ENCODE results near the gene NUBPL.

Gene NUBPL

GRCh38 chr14:31902945-31903646, 341.9 kb downstream of the NUBPL start:
- no peak for DNase-seq (ENCODE audit: low read depth in 1 of 2, low spot score in 1 of 2)

GRCh38 chr14:31909977-31910376, 348.8 kb downstream of the NUBPL start:
- DNase-seq (ENCODE audit: low read depth in 1 of 2, low spot score in 1 of 2) = no peak
